Stimulated activated effector memory CD8-positive, alpha-beta T cell treated with anti-CD3 and anti-CD28 coated beads, Interleukin-12 subunit alpha, Interleukin-12 subunit beta, amount 100 ng/mL, for 72 hours (primary cell): ENCODE data around the gene RAB7A.
"Not testable (repeated sequence)": the region's sequence is repeated elsewhere in the genome, so short reads cannot be mapped to it uniquely, and the experiment has no call there.

ENCODE experiments used
- ATAC-seq: fragments of 150-1000 bp; cut with Tn5 transposase; 2 replicates; pipeline ENCODE4 v1.10.0; 2021
- DNase-seq, 2 donors: peaks; one replicate each; pipeline ENCODE4 v3.0.0; 2021 to 2022; ENCODE audit warnings: low spot score in 2 of 2
- H3K27ac Mint-ChIP-seq: one replicate; pipeline ENCODE4 v1.8.0; 2022; ENCODE audit warnings: mild to moderate bottlenecking, mixed read lengths
- H3K36me3 Mint-ChIP-seq: one replicate; pipeline ENCODE4 v1.8.0; 2022; ENCODE audit warnings: mild to moderate bottlenecking, mixed read lengths
- H3K4me1 Mint-ChIP-seq: one replicate; pipeline ENCODE4 v1.8.0; 2022; ENCODE audit warnings: mixed read lengths
- H3K4me3 Mint-ChIP-seq: one replicate; pipeline ENCODE4 v1.8.0; 2022; ENCODE audit warnings: mild to moderate bottlenecking, mixed read lengths
- H3K9me3 Mint-ChIP-seq: one replicate; pipeline ENCODE4 v1.8.0; 2022; ENCODE audit warnings: mixed read lengths

Gene RAB7A

DNA sequence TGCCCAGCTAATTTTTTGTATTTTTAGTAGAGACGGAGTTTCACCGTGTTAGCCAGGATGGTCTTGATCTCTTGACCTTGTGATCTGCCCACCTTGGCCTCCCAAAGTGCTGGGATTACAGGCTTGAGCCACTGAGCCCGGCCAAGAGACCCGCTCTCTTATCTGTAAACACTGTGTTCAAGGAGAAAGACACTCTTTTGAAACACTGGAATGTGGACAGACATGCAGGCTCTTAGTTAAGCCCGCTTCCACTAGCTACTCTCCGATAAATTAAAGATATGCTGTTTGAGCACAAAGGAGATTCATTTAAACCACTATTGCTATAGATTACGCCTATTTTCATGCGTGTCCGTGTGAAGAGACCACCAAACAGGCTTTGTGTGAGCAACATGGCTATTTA, 103.1 kb downstream of the RAB7A start:
- not testable (repeated sequence) for H3K27ac Mint-ChIP-seq

DNA sequence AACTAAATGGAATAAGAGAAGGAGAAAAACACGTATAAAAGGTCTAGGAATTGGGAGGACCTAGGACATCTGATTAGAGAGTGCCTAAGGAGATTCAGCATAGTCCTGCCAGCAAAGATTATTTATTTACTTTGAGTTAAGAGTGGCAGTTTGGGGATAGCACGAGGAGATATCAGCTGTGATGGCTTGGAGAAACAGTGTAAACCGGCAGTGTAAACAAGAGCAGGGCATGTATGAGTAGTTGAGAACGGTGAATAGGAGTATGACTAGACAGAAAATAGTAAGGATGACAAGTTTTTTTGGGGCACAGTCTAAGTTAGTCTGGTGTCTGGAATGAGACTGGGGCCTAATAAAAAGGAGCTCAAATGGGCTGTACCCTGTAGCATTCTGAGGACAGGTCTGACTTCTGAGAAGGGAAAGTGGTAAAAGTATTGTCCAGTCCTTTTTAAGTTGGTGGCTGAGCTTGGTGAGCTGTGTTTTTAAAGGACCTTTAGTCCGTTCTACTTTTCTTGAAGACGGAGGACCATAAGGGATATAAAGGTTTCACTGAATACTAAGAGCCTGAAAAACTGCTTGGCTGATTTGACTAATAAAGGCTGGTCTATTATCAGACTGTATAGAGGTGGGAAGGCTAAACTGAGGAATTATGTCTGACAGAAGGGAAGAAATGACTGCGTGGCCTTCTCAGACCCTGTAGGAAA, 104.1 kb downstream of the RAB7A start:
- not testable (repeated sequence) for DNase-seq, H3K9me3 Mint-ChIP-seq, H3K36me3 Mint-ChIP-seq, H3K4me1 Mint-ChIP-seq, ATAC-seq, H3K4me3 Mint-ChIP-seq, H3K27ac Mint-ChIP-seq

More for the DNA sequence above, 103.1 kb downstream of the RAB7A start:
- H3K4me1 Mint-ChIP-seq, H3K4me3 Mint-ChIP-seq, H3K9me3 Mint-ChIP-seq, H3K36me3 Mint-ChIP-seq, DNase-seq, ATAC-seq: not testable (repeated sequence)

DNA sequence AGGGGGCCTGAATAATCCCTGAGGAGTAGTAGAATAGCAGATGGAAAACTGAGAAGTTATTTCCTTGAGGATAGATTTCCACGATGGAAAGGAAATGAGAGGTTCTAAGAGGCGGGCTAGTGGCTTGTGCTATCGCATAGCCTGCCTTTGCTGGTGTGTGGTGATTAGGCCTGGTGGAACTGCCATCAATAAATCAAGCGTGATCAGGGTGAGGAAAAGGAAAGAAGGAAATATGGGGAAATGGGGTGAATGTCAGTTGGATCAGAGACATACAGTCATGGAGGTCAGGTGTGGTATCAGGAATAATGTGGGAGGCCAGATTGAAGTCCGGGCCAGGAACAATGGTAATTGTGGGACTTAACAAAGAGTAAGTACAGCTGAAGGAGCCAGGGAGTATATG, 104.8 kb downstream of the RAB7A start:
- H3K4me3 Mint-ChIP-seq, H3K4me1 Mint-ChIP-seq, H3K36me3 Mint-ChIP-seq: not testable (repeated sequence)

DNA sequence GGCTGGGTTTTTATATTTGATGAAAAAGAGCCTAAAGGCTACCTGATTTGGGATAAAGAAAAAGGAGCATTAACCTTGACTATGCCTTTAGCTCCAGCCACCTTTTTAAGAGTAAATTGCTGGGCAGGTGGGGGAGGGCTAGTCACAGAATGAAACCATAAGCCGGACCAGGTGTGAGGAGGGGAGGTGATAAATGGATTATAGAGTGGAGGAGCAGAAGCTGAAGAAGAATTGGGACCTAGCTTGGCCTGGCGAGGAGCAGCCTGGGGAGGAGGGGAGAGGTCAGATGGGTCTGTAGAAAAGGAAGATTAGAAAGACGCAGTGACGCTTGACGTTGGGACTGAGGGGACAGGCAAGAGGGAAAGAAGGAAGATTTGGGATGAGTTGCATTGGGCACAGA, 107.0 kb downstream of the RAB7A start:
- H3K4me1 Mint-ChIP-seq, ATAC-seq: not testable (repeated sequence)

More for the DNA sequence above, 104.8 kb downstream of the RAB7A start:
- not testable (repeated sequence) for H3K9me3 Mint-ChIP-seq, DNase-seq, H3K27ac Mint-ChIP-seq, ATAC-seq

DNA sequence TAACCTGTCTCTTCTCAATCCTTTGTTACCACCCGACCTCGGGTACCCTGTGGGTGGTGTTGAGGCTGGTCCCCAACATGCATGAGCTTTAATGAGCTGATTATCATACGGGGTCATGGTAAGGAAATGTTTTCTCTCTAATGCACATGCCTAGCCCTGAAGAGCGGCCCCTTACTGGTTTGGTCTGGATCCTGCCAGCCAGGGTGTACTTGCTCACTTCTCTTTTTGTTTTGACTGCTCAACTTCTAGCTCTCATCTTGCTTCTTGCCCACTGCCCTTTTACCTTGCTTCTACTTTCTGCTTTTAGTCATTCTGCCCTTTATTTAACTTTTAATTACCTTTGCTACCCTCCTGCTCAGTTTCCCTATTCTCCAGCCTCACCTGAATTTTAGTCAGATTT, 109.1 kb downstream of the RAB7A start:
- no peak overlapping the region for H3K27ac Mint-ChIP-seq
- ATAC-seq: no peak
- no peaks in the 10 kb centered on the region for H3K36me3 Mint-ChIP-seq
- DNase-seq: no peak
- no peak overlapping the region for H3K4me3 Mint-ChIP-seq
- peaks cover 1% of the 10 kb centered on the region for H3K4me1 Mint-ChIP-seq
- no peaks in the 10 kb centered on the region for H3K9me3 Mint-ChIP-seq

More for the DNA sequence above, 107.0 kb downstream of the RAB7A start:
- not testable (repeated sequence) for H3K9me3 Mint-ChIP-seq, H3K4me3 Mint-ChIP-seq, H3K36me3 Mint-ChIP-seq, H3K27ac Mint-ChIP-seq, DNase-seq

DNA sequence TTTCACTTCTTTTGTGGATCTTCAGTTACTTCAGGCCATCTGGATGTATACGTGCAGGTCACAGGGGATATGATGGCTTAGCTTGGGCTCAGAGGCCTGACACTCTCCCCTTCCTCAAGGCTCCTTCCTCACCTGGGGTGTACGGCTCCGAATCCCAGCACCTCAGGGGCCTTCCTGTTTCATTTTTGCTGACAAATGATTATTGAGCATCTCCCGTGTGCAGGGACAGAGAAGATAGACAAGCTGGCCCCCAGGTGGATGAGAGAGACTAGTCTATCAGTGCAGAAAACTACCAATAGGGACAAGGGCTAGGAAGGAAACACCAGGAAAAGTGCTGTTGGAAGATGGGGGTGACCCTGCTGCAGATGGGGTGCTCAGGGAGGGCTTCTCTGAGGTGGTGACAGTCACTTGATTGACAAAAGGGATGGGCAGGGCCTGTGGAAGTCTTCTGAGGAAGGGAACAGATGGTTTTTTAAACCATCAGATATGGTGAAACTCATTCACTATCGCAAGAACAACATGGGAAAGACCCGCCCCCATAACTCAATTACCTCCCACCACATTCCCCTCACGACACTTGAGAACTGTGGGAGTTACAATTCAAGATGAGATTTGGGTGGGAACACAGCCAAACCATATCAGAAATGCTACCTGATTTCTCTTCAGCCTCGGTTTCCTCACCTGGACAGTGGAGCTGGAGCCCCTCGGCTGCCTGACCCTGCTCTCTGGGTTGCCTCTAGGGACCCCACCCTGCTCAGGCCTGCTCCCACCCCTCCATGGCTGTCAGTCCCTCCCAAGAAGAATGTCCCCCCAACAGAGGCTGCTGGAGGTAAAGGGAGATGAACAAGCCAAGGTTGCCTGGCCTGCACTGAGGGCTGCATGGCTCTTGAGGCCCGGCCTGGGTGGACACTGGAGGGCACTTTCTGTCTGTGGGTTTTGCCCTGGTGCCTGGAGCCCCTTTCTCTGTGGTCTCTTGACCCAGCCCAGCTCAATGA, 116.2 kb downstream of the RAB7A start:
- DNase-seq (no peak), ATAC-seq (no peak)
- peak overlapping the region; percentile 27 for H3K27ac Mint-ChIP-seq
- H3K9me3 Mint-ChIP-seq: no peaks in the 10 kb centered on the region
- H3K4me1 Mint-ChIP-seq: peaks cover 29% of the 10 kb centered on the region
- H3K36me3 Mint-ChIP-seq: no peaks in the 10 kb centered on the region
- no peak overlapping the region for H3K4me3 Mint-ChIP-seq

DNA sequence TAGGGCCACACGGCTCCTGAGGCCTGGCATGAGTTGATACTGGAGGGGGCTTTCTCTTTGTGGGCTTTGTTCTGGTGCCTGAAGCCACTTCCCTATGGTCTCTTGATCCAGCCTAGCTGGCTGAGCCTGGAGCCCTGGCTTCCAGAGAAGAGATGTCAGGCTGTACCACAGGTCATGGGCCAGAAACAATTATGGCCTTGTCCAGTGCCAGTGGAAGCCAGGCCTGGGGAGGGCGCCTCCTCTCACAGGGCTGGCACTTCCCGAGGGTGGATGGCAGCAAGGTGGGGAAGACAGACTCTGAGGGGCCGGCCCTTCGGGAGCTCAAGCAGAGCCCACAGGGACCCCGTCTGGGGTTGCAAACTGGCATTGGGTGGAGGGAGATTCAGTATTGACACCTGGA, 118.5 kb downstream of the RAB7A start:
- Mint-ChIP-seq H3K36me3 (no peaks in the 10 kb centered on the region), H3K27ac (peak overlapping the region; percentile 89), H3K9me3 (no peaks in the 10 kb centered on the region), H3K4me1 (peaks cover 29% of the 10 kb centered on the region), H3K4me3 (no peak overlapping the region)
- ATAC-seq (no peak), DNase-seq (no peak)

DNA sequence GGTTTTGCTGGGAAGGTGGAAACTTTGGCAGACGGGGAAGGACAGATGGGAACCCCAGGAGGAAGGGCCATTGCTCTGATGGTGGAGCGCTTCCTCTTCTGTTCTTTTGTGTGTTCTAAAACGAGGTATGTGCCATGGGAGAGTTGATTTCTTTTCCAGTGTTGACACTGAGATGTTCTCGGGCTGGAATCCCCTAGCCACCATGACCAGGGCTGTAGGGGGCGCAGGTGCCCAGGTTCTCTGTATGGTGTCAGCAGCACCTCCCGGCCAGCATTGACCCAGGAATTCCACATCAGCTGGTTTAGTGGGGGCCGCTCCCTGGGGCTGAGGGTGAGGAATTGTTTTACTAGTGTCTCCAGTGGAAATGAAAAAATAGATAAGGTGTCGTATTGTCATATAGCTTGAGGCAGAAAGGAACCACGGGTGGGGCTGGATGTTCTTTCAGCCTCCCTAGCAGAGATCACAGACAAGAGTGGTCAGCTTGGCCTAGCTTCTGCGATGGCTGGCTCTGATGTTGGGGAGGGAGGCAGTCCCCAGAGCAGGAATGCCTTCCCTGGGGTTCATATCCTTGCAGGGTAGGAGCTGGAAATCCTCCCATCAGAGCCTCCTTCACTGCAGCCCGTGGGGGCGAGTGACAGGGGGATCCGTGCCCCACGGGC, 119.3 kb downstream of the RAB7A start:
- ATAC-seq (no peak), DNase-seq (no peak)
- H3K36me3 Mint-ChIP-seq: no peaks in the 10 kb centered on the region
- peaks cover 26% of the 10 kb centered on the region for H3K4me1 Mint-ChIP-seq
- peak overlapping the region; percentile 68 for H3K4me3 Mint-ChIP-seq
- H3K27ac Mint-ChIP-seq: peak overlapping the region; percentile 89
- H3K9me3 Mint-ChIP-seq: no peaks in the 10 kb centered on the region

DNA sequence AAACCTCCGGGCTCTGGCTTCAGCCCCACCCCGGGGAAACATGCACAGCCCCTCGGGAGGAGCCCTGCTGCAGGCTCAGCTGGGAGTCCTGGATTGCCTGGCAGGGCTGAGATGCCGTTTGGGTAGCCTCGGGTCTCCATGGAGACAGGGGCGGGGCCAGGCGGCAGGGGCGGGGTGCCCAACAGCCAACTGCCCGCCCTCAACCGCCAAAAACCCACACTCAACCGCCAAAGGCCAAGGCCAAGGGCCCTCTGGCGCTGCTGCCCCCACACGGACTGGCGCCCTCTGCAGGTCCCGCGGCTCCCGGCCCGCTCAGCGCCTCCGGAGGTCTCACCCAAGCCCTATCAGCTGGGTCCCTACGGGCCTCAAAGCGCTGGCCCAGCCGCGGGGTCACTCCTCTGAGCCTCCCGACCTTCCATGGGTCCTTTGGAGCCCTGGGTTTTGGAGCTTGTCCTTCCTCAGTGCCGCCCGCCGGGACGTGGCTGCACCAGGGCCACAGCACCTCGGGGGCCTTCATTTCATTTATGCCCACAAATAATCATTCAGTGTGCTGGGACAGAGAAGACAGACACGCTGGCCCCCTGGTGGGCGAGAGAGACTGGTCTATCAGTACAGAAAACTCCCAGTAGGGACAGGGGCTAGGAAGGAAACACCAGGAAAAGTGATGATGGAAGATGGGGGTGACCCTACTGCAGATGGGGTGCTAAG, 119.9 kb downstream of the RAB7A start:
- Mint-ChIP-seq H3K9me3 (no peaks in the 10 kb centered on the region), H3K4me1 (peaks cover 22% of the 10 kb centered on the region), H3K27ac (peak overlapping the region; percentile 89), H3K36me3 (no peaks in the 10 kb centered on the region), H3K4me3 (peak overlapping the region; percentile 68)
- peak; percentile 67 to 89 for DNase-seq
- peak; percentile 89 for ATAC-seq

DNA sequence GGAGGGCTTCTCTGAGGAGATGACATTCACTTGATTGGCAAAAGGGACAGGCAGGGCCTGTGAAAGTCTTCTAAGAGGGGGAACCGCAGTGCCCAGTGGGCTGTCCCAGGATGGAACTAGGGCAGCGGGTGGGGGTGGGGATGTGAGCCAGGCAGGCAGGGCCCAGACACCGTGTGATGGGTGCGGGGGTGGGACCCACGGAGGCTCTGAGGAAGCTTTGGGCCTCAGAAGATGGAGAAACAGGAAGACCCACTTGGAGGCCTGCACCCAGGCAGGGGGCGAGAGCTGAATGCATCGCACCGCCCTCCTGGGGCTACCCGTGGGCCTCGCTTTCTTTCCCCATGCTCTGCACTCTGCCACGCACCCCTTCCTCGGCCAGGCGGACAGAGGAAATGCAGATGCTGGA, 120.5 kb downstream of the RAB7A start:
- Mint-ChIP-seq H3K27ac (peak overlapping the region; percentile 89), H3K4me1 (peaks cover 22% of the 10 kb centered on the region), H3K36me3 (no peaks in the 10 kb centered on the region), H3K4me3 (peak overlapping the region; percentile 68), H3K9me3 (no peaks in the 10 kb centered on the region)
- no peak for DNase-seq
- peak; percentile 44 for ATAC-seq

DNA sequence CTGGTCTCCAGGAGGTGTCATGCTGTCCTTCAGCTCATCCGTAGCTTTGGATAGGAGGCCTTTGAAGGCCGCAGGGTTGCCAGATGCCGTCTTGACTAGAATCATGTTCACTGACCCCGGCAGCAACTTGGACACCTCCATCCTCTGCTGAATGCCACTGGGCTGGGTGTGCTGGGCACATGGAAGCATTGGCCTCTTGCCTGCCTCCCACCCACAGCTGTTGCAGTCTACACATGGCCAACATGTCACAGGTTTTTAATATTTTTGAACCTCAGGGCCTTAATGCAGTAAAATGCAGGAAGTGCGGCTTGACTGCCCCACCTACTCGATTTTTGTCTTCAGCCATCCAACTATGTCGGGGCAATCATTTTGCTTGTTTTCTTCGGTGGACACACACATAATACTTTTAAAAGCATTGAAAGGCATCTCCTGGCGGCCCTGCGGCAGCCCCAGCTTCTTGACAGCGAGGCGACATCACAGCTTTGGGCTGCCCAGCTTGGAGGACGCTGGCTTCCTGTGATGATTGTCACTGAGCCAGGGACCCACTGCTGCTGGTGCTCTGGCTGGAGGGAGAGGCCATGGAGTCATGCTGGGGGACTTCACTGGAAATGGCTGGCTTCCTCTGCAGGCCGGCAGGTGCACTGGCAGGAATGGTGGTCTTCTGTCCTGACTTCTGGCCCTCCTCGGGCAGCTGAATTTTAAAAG, 121.8 kb downstream of the RAB7A start:
- H3K27ac Mint-ChIP-seq: peak overlapping the region; percentile 89
- H3K36me3 Mint-ChIP-seq: no peaks in the 10 kb centered on the region
- DNase-seq (no peak), ATAC-seq (no peak)
- no peak overlapping the region for H3K4me3 Mint-ChIP-seq
- H3K4me1 Mint-ChIP-seq: peaks cover 22% of the 10 kb centered on the region
- no peaks in the 10 kb centered on the region for H3K9me3 Mint-ChIP-seq

DNA sequence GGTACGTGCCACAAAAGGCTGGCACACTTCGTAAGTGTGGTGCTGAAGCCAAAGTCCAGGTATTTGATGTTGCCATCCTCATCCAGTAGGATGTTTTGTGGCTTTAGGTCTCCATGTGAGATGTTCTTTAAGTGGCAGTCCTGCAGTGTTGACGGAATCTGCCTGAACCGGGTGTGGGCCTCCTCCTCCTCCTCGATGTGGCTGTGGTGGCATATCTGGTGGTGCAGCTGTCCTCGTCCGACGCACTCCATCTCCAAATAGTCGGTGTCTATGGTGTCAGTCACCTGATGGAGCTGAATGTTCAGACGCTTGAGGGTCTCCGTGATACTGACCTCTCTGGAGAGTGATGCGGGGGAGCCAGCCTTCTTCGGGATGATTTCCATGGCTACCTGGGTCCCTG, 123.0 kb downstream of the RAB7A start:
- DNase-seq: no peak
- Mint-ChIP-seq H3K4me1 (peaks cover 22% of the 10 kb centered on the region), H3K4me3 (no peak overlapping the region), H3K9me3 (peaks cover 2% of the 10 kb centered on the region), H3K27ac (no peak overlapping the region), H3K36me3 (no peaks in the 10 kb centered on the region)
- no peak for ATAC-seq

DNA sequence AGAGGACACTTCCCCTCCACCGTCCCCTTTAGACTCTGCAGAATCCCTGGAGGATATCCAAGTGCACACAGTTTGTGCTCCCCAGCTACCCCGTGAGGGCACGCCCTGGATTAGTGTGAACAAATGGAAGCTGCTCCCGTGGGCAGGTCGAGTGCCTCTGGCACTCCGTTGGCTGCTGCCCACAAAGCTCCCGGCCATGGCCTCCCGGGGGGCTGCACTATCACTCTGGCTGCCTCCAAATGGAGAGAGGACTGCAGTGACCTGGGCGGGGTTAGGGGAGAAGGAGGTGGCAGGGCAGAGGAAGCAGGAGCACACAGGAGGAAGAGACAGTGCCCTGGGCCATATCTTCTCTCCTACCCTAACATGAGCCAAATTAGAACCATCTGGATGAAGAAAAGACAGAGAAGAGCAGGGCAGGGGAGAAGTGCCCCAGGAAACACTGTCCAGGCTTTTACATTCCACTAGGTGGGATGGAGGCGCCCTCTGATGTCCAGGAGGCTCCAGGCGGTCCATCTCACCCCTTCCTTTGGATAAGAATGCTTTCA, 124.0 kb downstream of the RAB7A start:
- Mint-ChIP-seq H3K27ac (no peak overlapping the region), H3K9me3 (peaks cover 10% of the 10 kb centered on the region), H3K4me3 (no peak overlapping the region), H3K36me3 (no peaks in the 10 kb centered on the region), H3K4me1 (peaks cover 22% of the 10 kb centered on the region)
- ATAC-seq (no peak), DNase-seq (no peak)

DNA sequence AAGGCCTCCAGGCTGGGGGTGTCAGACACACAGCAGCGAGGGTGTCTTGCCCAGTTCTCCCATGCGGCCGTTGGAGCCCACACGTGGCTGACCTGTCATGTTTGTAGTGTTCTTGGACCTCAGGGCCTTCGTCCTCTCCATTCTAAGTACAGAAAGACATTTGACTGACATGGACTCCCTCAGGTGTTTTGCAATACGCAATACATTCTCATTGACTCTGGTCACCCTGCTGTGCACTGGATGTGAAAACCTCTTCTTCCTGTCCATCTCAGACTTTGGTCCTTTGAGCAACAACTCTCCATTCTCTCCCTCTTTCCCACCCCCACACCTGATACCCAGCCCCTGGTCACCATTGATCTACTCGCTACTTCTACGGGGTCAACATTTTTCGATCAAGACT, 124.6 kb downstream of the RAB7A start:
- DNase-seq (no peak), ATAC-seq (no peak)
- Mint-ChIP-seq H3K4me1 (peaks cover 16% of the 10 kb centered on the region), H3K9me3 (peaks cover 10% of the 10 kb centered on the region), H3K4me3 (no peak overlapping the region), H3K27ac (no peak overlapping the region), H3K36me3 (no peaks in the 10 kb centered on the region)
